Keratinocyte (primary cell): Measurements from ENCODE around the gene SELPLG.

Experiments
- CTCF ChIP-seq, 3 experiments: IDR thresholded peaks in 1 of 3; conservative IDR thresholded peaks in 1 of 3; optimal IDR thresholded peaks in 1 of 3; 2 replicates in 2 of 3; 3 replicates in 1 of 3; pipeline versions ENCODE3 to v1.5.1; 2011; ENCODE audit warnings: low read length in 3 of 3, mild to moderate bottlenecking in 3 of 3, moderate library complexity in 2 of 3, control low read depth in 1 of 3, inconsistent platforms in 1 of 3; ENCODE audit not compliant: insufficient read depth in 2 of 3; ENCODE audit errors: extremely low read depth in 1 of 3
- EZH2 ChIP-seq: IDR thresholded peaks from one replicate; pipeline ENCODE4 v1.6.1; 2012; ENCODE audit warnings: inconsistent platforms, mild to moderate bottlenecking, low read length, moderate library complexity

DNA sequence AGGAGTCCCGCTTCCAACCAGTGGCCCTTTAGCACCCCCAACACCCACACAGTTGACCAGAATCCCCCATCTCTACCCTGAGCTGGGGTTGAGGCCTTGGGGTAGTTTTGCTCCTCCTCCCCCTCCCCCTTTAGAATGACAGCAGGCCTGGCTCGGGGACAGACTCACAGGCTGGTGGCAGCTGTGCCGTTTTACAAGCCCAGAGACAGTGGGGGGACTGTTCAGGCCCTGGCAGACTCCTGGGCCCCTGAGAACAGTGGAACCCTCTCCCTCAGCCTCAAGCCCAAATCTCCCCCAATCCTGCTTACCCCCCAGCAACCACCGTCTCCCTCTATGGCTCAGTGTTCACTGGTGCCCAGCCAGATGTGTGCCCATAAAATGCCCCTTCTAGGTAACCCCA, 45.9 kb downstream of the SELPLG start:
- no peak for TF ChIP-seq CTCF (optimal IDR thresholded peaks at IDR 0.05 in 1 of 3, IDR thresholded peaks at IDR 0.05 in 1 of 3, conservative IDR thresholded peaks at IDR 0.05 in 1 of 3; ENCODE audit: extremely low read depth in 1 of 3, insufficient read depth in 2 of 3, low read length in 3 of 3)
- TF ChIP-seq EZH2 = no peak
